Endothelial cell of hepatic sinusoid (primary cell): ENCODE measurements around the gene TSSC4.

Experiments
- in situ Hi-C: cut with HindIII; loops from 2 replicates; pipeline ENCODE4 v1.10.0; 2017; ENCODE audit warnings: low sequenced_read_pairs

Gene TSSC4

GRCh38 chr11:2415601-2416380 lies 15.2 kb downstream of the TSSC4 start:
- in situ Hi-C loops: no loop called here

GRCh38 chr11:2416765-2417164 lies 16.2 kb downstream of the TSSC4 start:
- in situ Hi-C loops: no loop called here

DNA sequence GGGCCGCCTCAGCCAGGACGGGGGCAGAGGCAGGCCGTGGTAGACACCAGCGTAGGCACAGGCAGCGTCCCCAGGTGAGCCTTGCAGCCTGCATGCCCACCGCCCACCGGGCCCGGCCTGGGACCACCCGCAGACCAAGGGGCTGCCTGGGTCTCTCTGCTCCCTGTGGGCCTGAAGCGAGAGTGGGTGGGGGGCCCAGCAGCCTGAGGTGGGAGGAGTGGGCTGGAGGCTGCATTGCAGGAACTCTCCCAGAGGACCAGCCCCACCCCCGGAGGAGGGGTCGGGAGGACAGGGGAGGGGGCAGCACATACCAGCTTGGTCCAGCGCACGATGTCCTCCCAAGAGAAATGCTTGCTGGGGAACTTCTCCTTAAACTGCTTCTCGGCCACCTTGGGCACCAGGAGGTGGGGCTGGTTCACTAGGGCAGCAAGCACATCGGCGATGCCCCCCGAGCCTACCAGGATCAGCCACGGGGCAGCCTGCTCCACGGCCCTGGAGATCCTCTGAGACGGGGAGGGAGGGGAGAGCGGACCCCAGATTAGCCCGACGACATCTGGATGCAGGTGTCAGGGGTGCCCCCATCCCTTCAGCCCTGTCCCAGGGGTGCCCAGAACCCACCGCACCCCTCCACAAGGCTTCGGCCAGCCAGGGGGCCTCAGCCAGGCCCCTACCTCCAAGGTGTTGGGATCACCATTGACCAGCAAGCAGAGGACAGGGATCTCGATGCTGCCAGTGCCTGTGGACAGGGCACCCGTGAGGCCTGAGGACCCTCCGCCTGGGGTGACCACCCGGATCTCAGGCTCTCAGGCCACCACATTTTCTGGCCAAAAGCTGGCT lies 17.5 kb downstream of the TSSC4 start:
- in situ Hi-C loops: no loop called here

DNA sequence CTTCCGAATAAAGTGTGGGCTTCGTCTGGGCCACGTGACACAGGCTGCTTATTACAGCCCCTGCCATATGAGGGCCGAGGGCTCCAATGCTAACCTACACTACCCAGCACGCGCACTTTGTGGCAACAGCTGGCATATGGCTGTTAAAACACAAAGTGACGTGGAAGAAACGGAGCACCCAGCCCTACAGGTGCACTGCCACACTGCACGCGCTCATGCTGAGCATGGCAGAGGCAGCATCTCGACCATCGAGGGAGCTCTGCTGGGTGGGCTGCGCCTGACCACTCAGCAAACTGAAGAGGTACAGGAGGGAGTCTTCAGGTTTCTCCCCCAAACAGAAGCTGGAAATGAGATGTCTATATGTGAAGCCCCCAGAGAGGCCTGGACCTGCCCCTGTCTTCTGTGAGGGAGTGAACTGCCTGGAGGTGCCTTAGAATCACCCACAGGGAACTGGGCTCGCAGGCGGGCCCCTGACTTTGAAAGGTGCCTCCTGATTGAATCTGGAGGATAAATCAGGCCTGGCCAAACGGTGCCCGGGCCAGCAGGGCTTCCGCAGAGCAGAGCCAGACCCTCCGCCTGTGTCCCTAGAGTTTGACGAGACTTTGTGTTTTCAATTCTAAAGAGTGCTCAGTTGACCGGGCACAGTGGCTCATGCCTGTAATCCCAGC lies 18.3 kb downstream of the TSSC4 start:
- in situ Hi-C loops: no loop called here

GRCh38 chr11:2419638-2420501 lies 19.3 kb downstream of the TSSC4 start:
- in situ Hi-C loops: no loop called here

GRCh38 chr11:2420502-2421225 lies 20.1 kb downstream of the TSSC4 start:
- in situ Hi-C loops: no loop called here

DNA sequence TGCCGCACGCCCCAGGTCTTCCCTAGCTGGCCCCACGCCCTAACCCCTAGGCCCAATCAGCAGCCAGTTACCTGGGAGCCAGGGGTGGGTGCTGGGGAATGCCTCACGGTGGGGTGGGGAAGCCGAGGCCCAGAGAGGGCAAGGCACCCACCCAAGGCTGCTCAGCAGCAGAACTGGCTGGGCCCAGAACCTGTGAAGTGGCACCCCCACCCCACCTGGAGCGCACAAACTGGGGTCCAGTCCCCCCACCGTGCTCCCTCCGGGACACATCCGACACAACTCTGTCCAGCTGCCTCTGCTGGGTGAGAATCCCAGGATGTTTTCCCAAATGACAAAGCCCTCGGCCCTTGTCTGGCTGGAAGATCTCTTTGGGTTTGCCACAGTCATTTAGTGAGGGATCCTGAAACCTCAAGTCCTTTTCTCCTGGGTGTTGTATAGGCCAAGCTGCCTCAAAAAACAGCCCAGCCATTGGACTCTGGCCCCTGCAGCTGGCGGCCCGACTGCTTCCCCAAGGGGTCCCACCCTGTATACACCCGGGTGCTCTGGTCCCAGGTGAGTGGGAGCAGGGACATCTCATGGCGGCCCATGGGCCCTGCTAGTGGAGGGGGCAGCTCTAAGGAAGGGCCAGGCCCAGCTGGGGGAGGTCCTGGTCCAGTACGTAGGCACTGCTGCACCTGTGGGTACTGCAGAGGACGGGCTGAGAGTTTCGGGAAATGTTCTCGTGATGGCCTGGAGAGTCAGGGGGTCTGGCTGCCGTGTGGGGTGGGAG lies 20.9 kb downstream of the TSSC4 start:
- in situ Hi-C loops: no loop called here

DNA sequence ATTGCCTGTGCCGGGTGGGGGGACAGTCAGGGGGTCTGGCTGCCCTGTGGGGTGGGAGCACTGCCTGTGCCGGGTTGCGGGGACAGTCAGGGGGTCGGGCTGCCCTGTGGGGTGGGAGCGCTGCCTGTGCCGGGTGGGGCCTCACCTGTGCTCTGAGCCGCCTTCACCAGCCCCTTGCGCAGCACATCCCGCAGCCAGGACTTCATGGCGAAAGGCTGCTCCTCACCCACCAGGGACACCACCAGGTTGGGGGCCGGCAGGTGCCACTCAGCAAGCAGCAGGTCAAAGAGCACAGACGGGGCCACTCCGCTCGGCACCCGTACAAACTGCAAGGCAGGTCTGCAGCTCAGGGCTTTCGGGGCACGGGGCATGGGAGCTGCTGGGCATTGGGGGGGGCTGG lies 21.4 kb downstream of the TSSC4 start:
- in situ Hi-C loops: no loop called here

DNA sequence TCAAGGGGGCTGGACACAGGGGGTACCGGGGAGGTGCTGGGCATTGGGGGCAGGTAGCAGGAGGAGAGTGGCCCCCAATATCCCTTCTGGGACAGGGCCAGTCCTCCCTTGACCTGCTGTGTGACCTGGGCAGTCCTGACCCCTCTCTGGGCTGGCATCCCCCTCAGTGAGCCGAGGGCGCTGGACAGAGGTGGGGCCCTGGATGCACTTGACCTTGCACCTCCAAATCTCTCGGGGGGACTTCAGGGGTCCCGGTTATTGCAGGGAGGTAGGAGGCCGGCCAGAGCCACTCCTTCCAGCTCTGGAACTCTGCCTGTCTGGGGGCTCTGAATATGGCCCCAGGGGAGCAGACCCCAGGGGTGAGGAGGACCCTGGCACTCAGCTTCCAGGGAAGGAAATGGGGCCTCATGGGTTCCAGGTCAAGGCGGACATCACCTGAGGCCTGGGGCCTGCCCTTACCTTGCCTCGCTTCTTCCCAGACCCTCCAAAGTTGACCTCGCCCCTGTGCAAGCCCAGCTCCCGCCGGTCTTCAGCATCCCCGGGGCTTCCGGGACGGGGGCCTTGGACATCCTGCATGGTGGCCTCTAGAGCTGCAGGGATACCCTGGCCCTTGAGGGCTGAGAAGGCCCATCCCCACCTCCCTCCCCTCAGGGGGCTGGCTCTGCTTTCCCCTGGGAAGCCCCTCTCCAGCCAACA lies 22.1 kb downstream of the TSSC4 start:
- in situ Hi-C loops: no loop called here

DNA sequence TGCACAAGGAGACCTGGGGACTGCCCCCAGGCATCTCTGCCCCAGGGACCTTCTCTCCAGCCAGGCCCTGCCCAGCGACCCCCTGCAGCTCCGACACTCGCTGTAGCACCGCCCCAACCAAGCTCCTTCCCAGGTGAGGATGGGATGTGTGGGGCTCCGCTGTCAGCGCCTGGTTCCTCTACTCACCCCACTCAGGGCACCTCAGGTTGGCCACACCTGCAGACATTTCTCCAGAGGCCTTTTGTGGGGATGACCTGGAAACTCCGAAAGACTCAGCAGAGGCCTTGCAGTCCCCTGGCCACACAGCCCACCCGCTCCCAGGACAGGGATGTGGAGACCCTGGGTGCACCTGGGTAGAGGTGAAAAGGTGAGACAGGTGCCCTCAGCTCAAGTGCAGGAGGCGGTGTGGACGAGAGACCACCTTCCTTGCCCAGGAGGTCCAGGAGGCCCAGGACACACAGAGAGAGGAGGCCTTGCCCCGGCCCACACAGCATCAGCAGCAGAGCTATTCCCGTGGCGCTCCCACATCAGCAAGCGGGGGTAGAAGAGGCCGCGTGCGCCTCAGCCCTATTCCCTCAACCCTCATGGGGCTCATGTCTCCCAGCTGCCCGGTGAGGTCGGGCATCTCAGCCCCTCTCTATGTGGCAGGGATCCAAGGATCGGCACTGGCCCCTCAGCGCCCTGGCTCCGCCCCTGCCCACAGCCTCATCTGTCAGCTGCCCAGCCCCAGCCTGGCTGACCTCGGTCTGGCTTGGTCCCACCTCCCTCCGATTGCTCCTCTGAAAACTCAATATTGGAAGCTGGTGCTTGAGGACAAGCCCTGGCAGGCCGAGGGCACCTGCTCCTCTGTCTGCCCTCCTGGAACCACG lies 22.8 kb downstream of the TSSC4 start:
- in situ Hi-C loops: no loop called here

GRCh38 chr11:2424811-2425495 lies 24.4 kb downstream of the TSSC4 start:
- in situ Hi-C loops: no loop called here

DNA sequence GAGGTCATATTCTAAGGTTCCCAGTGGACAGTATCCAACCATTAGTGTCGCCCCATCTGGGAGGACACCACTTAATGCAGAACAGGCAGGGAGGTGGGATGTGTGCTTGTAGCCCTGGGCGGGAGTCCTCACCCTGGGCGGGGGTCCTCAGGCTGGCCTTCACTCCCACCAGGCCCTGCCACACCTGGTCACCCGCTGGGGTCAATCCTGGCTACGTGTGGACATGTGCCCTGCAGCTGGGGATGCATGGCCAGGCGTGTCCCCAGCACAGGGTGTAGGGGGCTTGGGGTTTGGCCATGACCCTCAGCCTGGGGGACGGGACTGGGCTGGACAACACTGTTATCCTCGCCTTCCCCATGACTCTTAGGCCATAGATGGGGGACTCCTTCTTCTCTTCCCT lies 25.0 kb downstream of the TSSC4 start:
- in situ Hi-C loops: no loop called here

DNA sequence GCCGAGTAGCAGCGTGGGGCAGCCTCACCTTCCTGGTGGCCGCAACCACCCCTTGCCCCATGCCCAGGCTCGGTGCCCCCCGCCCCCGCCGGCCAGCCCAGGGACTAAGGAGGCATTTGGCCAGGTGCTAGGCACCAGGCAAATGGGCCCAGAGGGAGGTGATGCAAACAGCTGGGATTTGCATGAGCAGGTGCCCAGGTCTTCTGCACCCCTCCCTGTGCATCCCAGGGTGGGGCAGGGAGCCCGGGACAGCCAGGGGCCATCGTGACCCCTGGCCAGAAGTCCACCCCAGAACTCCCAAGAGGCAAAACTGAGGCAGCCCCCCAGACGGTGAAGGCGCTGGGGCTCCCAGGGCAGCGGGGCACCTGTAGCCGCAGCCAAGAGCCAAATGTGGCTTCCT lies 25.7 kb downstream of the TSSC4 start:
- in situ Hi-C loops: no loop called here

GRCh38 chr11:2426826-2427521 lies 26.4 kb downstream of the TSSC4 start:
- in situ Hi-C loops: no loop called here

GRCh38 chr11:2427721-2428321 lies 27.3 kb downstream of the TSSC4 start:
- in situ Hi-C loops: no loop called here

DNA sequence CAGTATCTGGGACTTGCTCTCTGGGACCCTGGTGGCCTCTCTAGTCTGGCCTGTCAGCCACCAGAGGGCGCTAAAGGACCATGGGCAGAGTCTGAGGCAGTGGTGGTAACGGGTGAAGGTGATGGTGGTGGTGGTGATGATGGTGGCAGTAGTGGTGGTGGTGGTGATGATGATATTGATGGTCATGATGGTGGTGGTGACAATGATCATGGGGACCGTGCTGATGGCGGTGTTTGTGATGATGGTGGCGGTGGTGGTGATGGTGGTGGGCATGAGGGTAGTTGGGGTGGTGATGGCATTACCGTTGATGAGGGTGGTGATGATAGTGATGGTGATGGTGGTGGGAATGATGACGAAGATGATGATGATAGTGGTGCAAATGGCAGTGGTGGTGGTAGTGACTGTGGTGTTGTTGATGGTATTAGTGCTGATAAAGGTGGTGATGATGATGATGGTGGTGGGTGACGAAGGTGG lies 27.8 kb downstream of the TSSC4 start:
- in situ Hi-C loops: no loop called here
